ENCODE data around the gene SFMBT2.

Gene SFMBT2

DNA sequence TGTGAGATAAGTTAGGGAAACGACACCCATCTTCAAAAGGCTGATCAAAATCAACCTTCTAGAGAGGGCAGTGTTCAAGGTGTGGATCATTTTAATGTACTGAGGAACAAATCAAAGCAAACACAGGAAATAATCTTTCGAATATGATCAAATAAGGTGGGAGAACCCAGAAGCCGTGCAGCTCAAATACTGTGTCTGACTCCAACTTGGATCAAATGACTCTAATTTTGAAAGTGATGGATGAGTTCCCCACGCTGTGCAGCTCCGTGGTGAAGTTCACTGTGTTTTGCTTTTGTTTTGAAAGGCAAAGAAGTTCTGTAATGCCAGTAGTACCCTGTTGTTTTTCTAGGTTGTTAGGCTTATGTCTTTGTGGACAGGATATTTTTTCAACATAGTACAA is 250.9 kb downstream of the SFMBT2 start:
- no peak overlapping the region for H2AFZ ChIP-seq (ENCODE audit: low read length, unreplicated experiment)
- H3K79me2 ChIP-seq (ENCODE audit: control insufficient read depth, insufficient read depth, low read length, unreplicated experiment), result no peaks in the 10 kb centered on the region
- H3K36me3 ChIP-seq (ENCODE audit: insufficient read depth, low read length), result no peaks in the 10 kb centered on the region
- no peaks in the 10 kb centered on the region for H3K27me3 ChIP-seq (ENCODE audit: insufficient read depth, low read length)
- no peaks in the 10 kb centered on the region for H3K4me1 ChIP-seq (ENCODE audit: control insufficient read depth, insufficient read depth, low read length, unreplicated experiment)
- H3K27ac ChIP-seq (ENCODE audit: low read depth, low read length), result no peak overlapping the region
- no peak overlapping the region for H3K4me3 ChIP-seq (ENCODE audit: low read depth, low read length)

DNA sequence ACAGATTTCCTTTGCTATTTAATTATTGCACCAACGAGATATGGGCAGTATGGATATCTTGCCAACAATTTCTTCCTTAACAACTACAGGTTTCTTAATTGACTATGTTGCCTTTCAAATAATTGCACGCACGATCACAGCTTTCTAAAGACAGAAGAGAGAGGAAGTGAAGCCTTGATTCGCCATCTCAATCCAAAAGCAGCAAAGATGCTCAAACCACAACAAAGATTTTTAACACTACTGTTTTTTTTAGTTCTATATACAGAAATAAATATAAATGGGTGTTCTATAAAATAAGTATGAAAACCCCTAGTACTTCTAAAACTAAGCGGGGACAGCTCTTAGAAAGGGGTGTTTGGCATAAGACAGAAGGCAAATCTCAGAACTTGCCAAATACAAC is 251.3 kb downstream of the SFMBT2 start:
- H3K27ac ChIP-seq (ENCODE audit: low read depth, low read length), result no peak overlapping the region
- H2AFZ ChIP-seq (ENCODE audit: low read length, unreplicated experiment), result no peak overlapping the region
- H3K4me3 ChIP-seq (ENCODE audit: low read depth, low read length), result no peak overlapping the region
- H3K79me2 ChIP-seq (ENCODE audit: control insufficient read depth, insufficient read depth, low read length, unreplicated experiment), result no peaks in the 10 kb centered on the region
- no peaks in the 10 kb centered on the region for H3K36me3 ChIP-seq (ENCODE audit: insufficient read depth, low read length)
- no peaks in the 10 kb centered on the region for H3K4me1 ChIP-seq (ENCODE audit: control insufficient read depth, insufficient read depth, low read length, unreplicated experiment)
- H3K27me3 ChIP-seq (ENCODE audit: insufficient read depth, low read length), result no peaks in the 10 kb centered on the region

GRCh38 chr10:7157091-7157490 is 253.7 kb downstream of the SFMBT2 start:
- H3K27me3 ChIP-seq (ENCODE audit: insufficient read depth, low read length), result no peaks in the 10 kb centered on the region
- H3K4me1 ChIP-seq (ENCODE audit: control insufficient read depth, insufficient read depth, low read length, unreplicated experiment), result no peaks in the 10 kb centered on the region
- H3K79me2 ChIP-seq (ENCODE audit: control insufficient read depth, insufficient read depth, low read length, unreplicated experiment), result no peaks in the 10 kb centered on the region

DNA sequence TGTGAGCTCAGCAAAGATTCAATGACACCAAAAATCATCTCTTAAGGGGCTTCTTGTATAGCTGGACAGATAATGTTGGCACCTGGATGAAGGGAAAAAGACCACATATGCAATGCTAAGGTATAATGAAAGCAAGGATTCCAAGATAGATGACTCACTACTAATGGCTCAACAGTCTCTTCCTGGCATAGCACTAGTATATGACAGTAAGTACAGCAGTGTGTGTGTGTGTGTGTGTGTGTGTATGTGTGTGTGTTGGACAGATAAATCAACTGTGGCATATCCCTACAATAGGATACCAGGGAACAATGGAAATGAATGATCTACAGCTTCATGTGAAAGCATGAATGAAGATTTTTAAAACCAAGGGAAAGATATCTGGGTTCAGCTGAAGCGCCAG is 257.1 kb downstream of the SFMBT2 start:
- Histone ChIP-seq H3K27ac (ENCODE audit: low read depth, low read length) (no peak overlapping the region), H3K4me1 (ENCODE audit: control insufficient read depth, insufficient read depth, low read length, unreplicated experiment) (no peaks in the 10 kb centered on the region), H2AFZ (ENCODE audit: low read length, unreplicated experiment) (no peak overlapping the region), H3K4me3 (ENCODE audit: low read depth, low read length) (no peak overlapping the region), H3K79me2 (ENCODE audit: control insufficient read depth, insufficient read depth, low read length, unreplicated experiment) (no peaks in the 10 kb centered on the region), H3K36me3 (ENCODE audit: insufficient read depth, low read length) (no peaks in the 10 kb centered on the region), H3K27me3 (ENCODE audit: insufficient read depth, low read length) (no peaks in the 10 kb centered on the region)

More at GRCh38 chr10:7157091-7157490, 253.7 kb downstream of the SFMBT2 start:
- Histone ChIP-seq H3K36me3 (ENCODE audit: insufficient read depth, low read length) (no peaks in the 10 kb centered on the region), H3K27ac (ENCODE audit: low read depth, low read length) (no peak overlapping the region), H2AFZ (ENCODE audit: low read length, unreplicated experiment) (no peak overlapping the region), H3K4me3 (ENCODE audit: low read depth, low read length) (no peak overlapping the region)

DNA sequence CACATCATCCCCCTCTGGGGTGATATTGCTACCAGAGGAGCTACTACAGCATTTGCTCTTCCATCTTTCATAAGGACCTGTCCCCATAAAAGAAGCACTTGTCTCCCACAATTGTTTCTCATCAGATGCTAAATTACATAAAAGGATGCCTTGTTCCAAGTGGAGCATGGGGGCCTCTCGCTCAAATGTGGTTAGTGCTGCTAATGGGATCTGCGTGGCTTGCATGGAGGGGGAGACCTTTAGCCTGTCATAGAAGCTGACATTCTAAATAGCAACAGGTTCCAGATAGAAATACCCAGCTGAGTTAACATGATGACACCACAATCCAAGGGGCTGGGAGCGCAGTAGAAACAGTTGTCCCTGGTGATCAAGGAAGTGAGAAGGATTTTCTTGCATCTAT is 257.9 kb downstream of the SFMBT2 start:
- H3K4me3 ChIP-seq (ENCODE audit: low read depth, low read length), result no peak overlapping the region
- no peaks in the 10 kb centered on the region for H3K27me3 ChIP-seq (ENCODE audit: insufficient read depth, low read length)
- H3K4me1 ChIP-seq (ENCODE audit: control insufficient read depth, insufficient read depth, low read length, unreplicated experiment), result no peaks in the 10 kb centered on the region
- no peaks in the 10 kb centered on the region for H3K36me3 ChIP-seq (ENCODE audit: insufficient read depth, low read length)
- no peaks in the 10 kb centered on the region for H3K79me2 ChIP-seq (ENCODE audit: control insufficient read depth, insufficient read depth, low read length, unreplicated experiment)
- no peak overlapping the region for H2AFZ ChIP-seq (ENCODE audit: low read length, unreplicated experiment)
- no peak overlapping the region for H3K27ac ChIP-seq (ENCODE audit: low read depth, low read length)

DNA sequence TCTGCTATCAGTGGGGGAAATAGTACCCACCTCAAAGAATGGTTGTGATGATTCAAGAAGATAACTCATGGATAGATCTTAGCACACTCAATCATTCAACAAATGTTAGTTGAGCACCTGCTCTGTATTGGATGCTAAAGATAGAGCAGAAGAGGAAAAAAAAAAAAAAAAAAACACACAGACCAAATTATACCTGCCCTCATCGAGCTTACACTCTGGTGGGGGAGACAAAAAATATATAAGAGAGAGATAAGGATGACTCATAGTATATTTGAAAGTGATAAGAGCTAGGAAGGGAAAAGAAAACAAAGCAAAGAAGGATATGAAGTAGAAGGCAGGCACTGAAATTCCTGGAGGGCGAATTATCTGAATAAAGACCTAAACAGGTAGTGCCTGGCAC is 258.5 kb downstream of the SFMBT2 start:
- Histone ChIP-seq H3K27ac (ENCODE audit: low read depth, low read length) (no peak overlapping the region), H2AFZ (ENCODE audit: low read length, unreplicated experiment) (no peak overlapping the region), H3K27me3 (ENCODE audit: insufficient read depth, low read length) (no peaks in the 10 kb centered on the region), H3K36me3 (ENCODE audit: insufficient read depth, low read length) (no peaks in the 10 kb centered on the region), H3K4me3 (ENCODE audit: low read depth, low read length) (no peak overlapping the region), H3K4me1 (ENCODE audit: control insufficient read depth, insufficient read depth, low read length, unreplicated experiment) (no peaks in the 10 kb centered on the region), H3K79me2 (ENCODE audit: control insufficient read depth, insufficient read depth, low read length, unreplicated experiment) (no peaks in the 10 kb centered on the region)

DNA sequence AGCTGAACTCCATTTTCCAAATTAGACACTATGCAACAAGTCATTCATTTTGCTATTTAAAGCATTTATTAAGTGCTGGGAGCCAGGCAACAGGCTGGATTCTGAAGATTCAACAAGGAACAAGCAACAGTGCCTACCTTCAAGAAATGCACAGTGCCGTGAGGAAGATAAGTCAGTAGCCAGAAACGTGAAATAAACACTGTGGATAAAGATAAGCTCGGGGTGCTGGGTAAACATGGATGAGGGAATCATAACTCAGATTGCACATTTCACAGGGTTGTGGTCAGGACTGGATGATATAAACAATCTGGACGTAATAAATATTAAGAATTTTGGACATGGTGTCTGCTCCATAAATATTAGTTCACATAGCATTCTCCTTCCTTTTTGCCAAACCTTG is 259.3 kb downstream of the SFMBT2 start:
- Histone ChIP-seq H3K4me3 (ENCODE audit: low read depth, low read length) (no peak overlapping the region), H3K27ac (ENCODE audit: low read depth, low read length) (no peak overlapping the region), H3K36me3 (ENCODE audit: insufficient read depth, low read length) (no peaks in the 10 kb centered on the region), H2AFZ (ENCODE audit: low read length, unreplicated experiment) (no peak overlapping the region), H3K27me3 (ENCODE audit: insufficient read depth, low read length) (no peaks in the 10 kb centered on the region), H3K79me2 (ENCODE audit: control insufficient read depth, insufficient read depth, low read length, unreplicated experiment) (no peaks in the 10 kb centered on the region), H3K4me1 (ENCODE audit: control insufficient read depth, insufficient read depth, low read length, unreplicated experiment) (no peaks in the 10 kb centered on the region)

DNA sequence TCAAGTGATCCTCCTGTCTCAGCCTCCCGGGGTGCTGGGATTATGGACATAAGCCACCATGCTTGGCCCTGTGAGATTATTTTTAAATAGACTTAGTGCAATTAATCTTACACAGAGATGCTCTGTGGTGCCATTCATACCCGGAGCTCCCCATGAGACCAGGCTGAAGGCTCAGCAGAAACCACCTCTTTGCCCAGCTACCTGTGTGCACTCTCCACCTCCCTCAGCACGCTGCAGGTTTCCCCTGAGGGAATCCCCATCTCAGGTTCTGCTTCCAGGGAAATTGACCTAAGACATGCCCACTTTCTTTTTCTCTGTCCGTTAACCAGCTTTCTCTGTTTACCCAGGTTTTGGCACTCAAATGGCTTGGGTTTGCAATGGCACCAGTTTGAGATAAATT is 260.5 kb downstream of the SFMBT2 start:
- Histone ChIP-seq H3K27ac (ENCODE audit: low read depth, low read length) (no peak overlapping the region), H3K36me3 (ENCODE audit: insufficient read depth, low read length) (no peaks in the 10 kb centered on the region), H3K4me3 (ENCODE audit: low read depth, low read length) (no peak overlapping the region), H2AFZ (ENCODE audit: low read length, unreplicated experiment) (no peak overlapping the region), H3K27me3 (ENCODE audit: insufficient read depth, low read length) (no peaks in the 10 kb centered on the region), H3K4me1 (ENCODE audit: control insufficient read depth, insufficient read depth, low read length, unreplicated experiment) (no peaks in the 10 kb centered on the region), H3K79me2 (ENCODE audit: control insufficient read depth, insufficient read depth, low read length, unreplicated experiment) (no peaks in the 10 kb centered on the region)

- H3K27ac ChIP-seq (ENCODE audit: low read depth, low read length), result no peak overlapping the region
- H3K4me1 ChIP-seq (ENCODE audit: control insufficient read depth, insufficient read depth, low read length, unreplicated experiment), result no peaks in the 10 kb centered on the region
- no peaks in the 10 kb centered on the region for H3K36me3 ChIP-seq (ENCODE audit: insufficient read depth, low read length)
- H2AFZ ChIP-seq (ENCODE audit: low read length, unreplicated experiment), result no peak overlapping the region
- no peak overlapping the region for H3K4me3 ChIP-seq (ENCODE audit: low read depth, low read length)
- H3K79me2 ChIP-seq (ENCODE audit: control insufficient read depth, insufficient read depth, low read length, unreplicated experiment), result no peaks in the 10 kb centered on the region
- H3K27me3 ChIP-seq (ENCODE audit: insufficient read depth, low read length), result no peaks in the 10 kb centered on the region
These were observed 264.6 kb downstream of the SFMBT2 start for GRCh38 chr10:7146189-7146588.

GRCh38 chr10:7136016-7136415 is 274.8 kb downstream of the SFMBT2 start:
- no peaks in the 10 kb centered on the region for H3K79me2 ChIP-seq (ENCODE audit: control insufficient read depth, insufficient read depth, low read length, unreplicated experiment)
- no peak overlapping the region for H3K4me3 ChIP-seq (ENCODE audit: low read depth, low read length)
- H3K36me3 ChIP-seq (ENCODE audit: insufficient read depth, low read length), result no peaks in the 10 kb centered on the region
- H3K4me1 ChIP-seq (ENCODE audit: control insufficient read depth, insufficient read depth, low read length, unreplicated experiment), result no peaks in the 10 kb centered on the region
- H3K27me3 ChIP-seq (ENCODE audit: insufficient read depth, low read length), result no peaks in the 10 kb centered on the region
- H3K27ac ChIP-seq (ENCODE audit: low read depth, low read length), result no peak overlapping the region
- no peak overlapping the region for H2AFZ ChIP-seq (ENCODE audit: low read length, unreplicated experiment)

GRCh38 chr10:7135188-7135587 is 275.6 kb downstream of the SFMBT2 start:
- Histone ChIP-seq H2AFZ (ENCODE audit: low read length, unreplicated experiment) (no peak overlapping the region), H3K79me2 (ENCODE audit: control insufficient read depth, insufficient read depth, low read length, unreplicated experiment) (no peaks in the 10 kb centered on the region), H3K4me3 (ENCODE audit: low read depth, low read length) (no peak overlapping the region), H3K27me3 (ENCODE audit: insufficient read depth, low read length) (no peaks in the 10 kb centered on the region), H3K36me3 (ENCODE audit: insufficient read depth, low read length) (no peaks in the 10 kb centered on the region), H3K4me1 (ENCODE audit: control insufficient read depth, insufficient read depth, low read length, unreplicated experiment) (no peaks in the 10 kb centered on the region), H3K27ac (ENCODE audit: low read depth, low read length) (no peak overlapping the region)

DNA sequence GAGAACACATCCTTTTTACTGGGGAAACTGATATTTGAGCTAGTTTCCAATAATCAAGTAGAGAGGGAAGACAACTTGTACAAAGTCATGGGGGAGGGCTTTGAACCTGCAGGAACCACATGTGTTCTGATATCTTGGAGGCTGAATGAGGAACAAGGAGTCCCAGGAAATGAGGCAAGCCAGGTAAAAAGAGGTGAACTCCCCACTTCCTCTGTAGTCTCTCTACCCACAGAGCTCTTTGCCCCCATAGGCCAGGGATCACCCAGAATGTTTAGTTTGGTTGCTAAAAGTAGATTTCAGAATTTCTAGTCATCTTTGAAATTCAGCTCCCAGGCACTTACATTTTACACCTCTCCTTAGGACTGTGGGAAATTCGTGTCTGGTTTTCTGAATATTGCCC is 276.4 kb downstream of the SFMBT2 start:
- H3K36me3 ChIP-seq (ENCODE audit: insufficient read depth, low read length), result no peaks in the 10 kb centered on the region
- no peaks in the 10 kb centered on the region for H3K4me1 ChIP-seq (ENCODE audit: control insufficient read depth, insufficient read depth, low read length, unreplicated experiment)
- no peaks in the 10 kb centered on the region for H3K27me3 ChIP-seq (ENCODE audit: insufficient read depth, low read length)
- H3K79me2 ChIP-seq (ENCODE audit: control insufficient read depth, insufficient read depth, low read length, unreplicated experiment), result no peaks in the 10 kb centered on the region
- no peak overlapping the region for H3K27ac ChIP-seq (ENCODE audit: low read depth, low read length)
- H2AFZ ChIP-seq (ENCODE audit: low read length, unreplicated experiment), result no peak overlapping the region
- H3K4me3 ChIP-seq (ENCODE audit: low read depth, low read length), result no peak overlapping the region
